MM.1S (cell line): ENCODE data around the gene GADD45B.
"Not testable (repeated sequence)": the region's sequence is repeated elsewhere in the genome, so short reads cannot be mapped to it uniquely, and the experiment has no call there.

ENCODE experiments used
- CTCF ChIP-seq: fragments of 300-600 bp; sonication (generic); IDR thresholded peaks from 2 replicates; pipeline ENCODE4 v1.5.1; 2016; ENCODE audit warnings: antibody characterized with exemption, low read length, mixed read lengths
- EZH2phosphoT487 ChIP-seq: fragments of 300-600 bp; sonication (generic); IDR thresholded peaks from 2 replicates; pipeline ENCODE4 v1.6.1; 2018; ENCODE audit warnings: antibody characterized with exemption, low read length

- TF ChIP-seq CTCF, EZH2phosphoT487: not testable (repeated sequence)
Observed at GRCh38 chr19:2518856-2519255, 42.9 kb downstream of the GADD45B start.
